Ishikawa (cell line): ENCODE data around the gene PLCD3.

Experiments used
- CEBPB ChIP-seq: IDR thresholded peaks from 2 replicates; pipeline ENCODE4 v1.6.1; 2012
- CREB1 ChIP-seq: IDR thresholded peaks from 2 replicates; pipeline ENCODE4 v1.6.1; 2012; ENCODE audit warnings: low read depth
- EGR1 ChIP-seq: IDR thresholded peaks from 2 replicates; pipeline ENCODE4 v1.6.1; 2012
- EP300 ChIP-seq: IDR thresholded peaks from 2 replicates; pipeline ENCODE4 v1.6.1; 2012; ENCODE audit warnings: borderline replicate concordance
- FOXM1 ChIP-seq: IDR thresholded peaks from 2 replicates; pipeline ENCODE4 v1.6.1; 2012; ENCODE audit warnings: low read depth, borderline replicate concordance
- NFIC ChIP-seq: IDR thresholded peaks from 2 replicates; pipeline ENCODE4 v1.6.1; 2012
- RAD21 ChIP-seq: IDR thresholded peaks from 2 replicates; pipeline ENCODE4 v1.6.1; 2012; ENCODE audit warnings: low read depth
- REST ChIP-seq: IDR thresholded peaks from 2 replicates; pipeline ENCODE4 v1.6.1; 2012; ENCODE audit warnings: low read depth, mild to moderate bottlenecking
- TAF1 ChIP-seq: IDR thresholded peaks from 2 replicates; pipeline ENCODE4 v1.6.1; 2012; ENCODE audit warnings: low read depth, mild to moderate bottlenecking
- TCF12 ChIP-seq: IDR thresholded peaks from 2 replicates; pipeline ENCODE4 v1.6.1; 2012; ENCODE audit warnings: low read depth
- TEAD4 ChIP-seq: IDR thresholded peaks from 2 replicates; pipeline ENCODE4 v1.6.1; 2012
- YY1 ChIP-seq: IDR thresholded peaks from 2 replicates; pipeline ENCODE4 v1.6.1; 2012; ENCODE audit warnings: low read depth
- ZBTB7A ChIP-seq: IDR thresholded peaks from 2 replicates; pipeline ENCODE4 v1.6.1; 2012; ENCODE audit warnings: low read depth
- TF ChIP-seq, protein P1 (sequence below): IDR thresholded peaks from 2 replicates; pipeline ENCODE4 v1.6.1; 2012
- TF ChIP-seq, protein P2 (sequence below): IDR thresholded peaks from 2 replicates; pipeline ENCODE4 v1.6.1; 2012

The PLCD3 gene

DNA sequence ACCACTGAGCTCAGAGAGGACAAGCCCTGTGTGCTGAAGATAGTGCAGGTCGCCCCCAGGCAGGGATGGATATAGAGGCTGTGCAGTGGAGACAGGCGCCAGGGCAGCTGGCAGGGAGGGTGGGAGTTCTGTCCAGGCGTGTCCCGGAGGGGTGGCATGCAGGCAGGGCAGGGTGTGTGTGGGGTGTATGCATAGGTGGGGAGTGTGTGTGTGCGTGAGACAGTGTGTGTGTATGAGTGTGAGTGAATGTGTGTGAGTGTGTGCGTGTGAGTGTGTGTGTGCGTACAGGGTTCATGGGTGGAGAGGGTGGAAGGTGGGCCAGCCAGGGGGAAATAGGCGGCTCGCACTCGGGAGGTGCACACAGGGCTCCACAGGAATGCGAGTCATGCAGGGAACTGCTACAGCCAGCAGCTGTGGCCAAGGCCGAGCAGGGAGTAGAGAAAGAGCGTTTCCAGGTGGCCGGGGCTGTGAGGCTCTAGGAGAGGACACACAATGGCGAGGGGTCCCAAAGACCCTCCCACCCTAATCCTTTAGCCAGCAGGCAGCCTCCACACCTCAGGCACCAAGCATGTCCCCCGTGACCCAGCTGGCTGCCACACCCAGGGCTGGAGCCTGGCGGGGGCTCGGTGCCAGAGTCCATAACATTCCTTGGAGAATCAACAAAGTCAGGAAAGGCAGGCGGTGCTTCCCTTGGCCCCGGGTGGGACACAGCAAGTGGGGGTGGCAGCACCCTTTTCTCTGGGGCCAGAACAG is 4.6 kb downstream of the PLCD3 start:
- TF ChIP-seq RAD21 (no peak), TEAD4 (peak; percentile 60), NFIC (peak; percentile 75), TAF1 (no peak), REST (no peak), TCF12 (peak; percentile 70; the same call in 1 of the 2 replicates), ZBTB7A (peak; percentile 91; the same call in 1 of the 2 replicates), EP300 (peak; percentile 44; the same call in 1 of the 2 replicates), YY1 (0 out of 2 replicates have a peak, but pooled peaks have one; percentile 16)
- TF ChIP-seq, protein P1, sequence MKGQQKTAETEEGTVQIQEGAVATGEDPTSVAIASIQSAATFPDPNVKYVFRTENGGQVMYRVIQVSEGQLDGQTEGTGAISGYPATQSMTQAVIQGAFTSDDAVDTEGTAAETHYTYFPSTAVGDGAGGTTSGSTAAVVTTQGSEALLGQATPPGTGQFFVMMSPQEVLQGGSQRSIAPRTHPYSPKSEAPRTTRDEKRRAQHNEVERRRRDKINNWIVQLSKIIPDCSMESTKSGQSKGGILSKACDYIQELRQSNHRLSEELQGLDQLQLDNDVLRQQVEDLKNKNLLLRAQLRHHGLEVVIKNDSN = peak; percentile 48
- TF ChIP-seq, protein P2, sequence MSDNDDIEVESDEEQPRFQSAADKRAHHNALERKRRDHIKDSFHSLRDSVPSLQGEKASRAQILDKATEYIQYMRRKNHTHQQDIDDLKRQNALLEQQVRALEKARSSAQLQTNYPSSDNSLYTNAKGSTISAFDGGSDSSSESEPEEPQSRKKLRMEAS = peak; percentile 11; the same call in 1 of the 2 replicates

- TF ChIP-seq, protein P1 = no peak
- TF ChIP-seq CREB1 (no peak), TAF1 (no peak), TEAD4 (no peak), ZBTB7A (no peak), REST (no peak), EGR1 (no peak), TCF12 (no peak), CEBPB (no peak), YY1 (no peak)
- TF ChIP-seq, protein P2 = no peak
Observed at GRCh38 chr17:45127207-45127547, 5.1 kb downstream of the PLCD3 start.

DNA sequence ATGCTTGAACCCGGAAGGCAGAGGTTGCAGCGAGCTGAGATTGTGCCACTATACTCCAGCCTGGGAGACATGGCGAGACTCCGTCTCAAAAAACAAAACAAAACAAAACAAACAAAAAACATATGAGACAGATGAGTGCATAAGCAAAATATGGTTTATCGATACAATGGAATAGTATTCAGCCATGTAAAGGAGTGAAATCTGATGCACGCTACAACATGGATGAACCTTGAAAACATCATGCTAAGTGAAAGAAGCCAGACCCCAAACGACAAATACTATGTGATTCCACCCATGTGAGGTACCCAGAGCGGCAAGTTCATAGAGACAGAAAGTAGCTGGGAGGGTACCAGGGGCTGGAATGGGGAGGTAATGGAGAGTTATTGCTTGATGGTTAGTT is 6.8 kb downstream of the PLCD3 start:
- TF ChIP-seq RAD21 (no peak), NFIC (no peak), EP300 (no peak), EGR1 (no peak), CEBPB (no peak), TEAD4 (no peak), FOXM1 (no peak), YY1 (no peak), CREB1 (no peak), REST (no peak)
- TF ChIP-seq, protein P2 = no peak

DNA sequence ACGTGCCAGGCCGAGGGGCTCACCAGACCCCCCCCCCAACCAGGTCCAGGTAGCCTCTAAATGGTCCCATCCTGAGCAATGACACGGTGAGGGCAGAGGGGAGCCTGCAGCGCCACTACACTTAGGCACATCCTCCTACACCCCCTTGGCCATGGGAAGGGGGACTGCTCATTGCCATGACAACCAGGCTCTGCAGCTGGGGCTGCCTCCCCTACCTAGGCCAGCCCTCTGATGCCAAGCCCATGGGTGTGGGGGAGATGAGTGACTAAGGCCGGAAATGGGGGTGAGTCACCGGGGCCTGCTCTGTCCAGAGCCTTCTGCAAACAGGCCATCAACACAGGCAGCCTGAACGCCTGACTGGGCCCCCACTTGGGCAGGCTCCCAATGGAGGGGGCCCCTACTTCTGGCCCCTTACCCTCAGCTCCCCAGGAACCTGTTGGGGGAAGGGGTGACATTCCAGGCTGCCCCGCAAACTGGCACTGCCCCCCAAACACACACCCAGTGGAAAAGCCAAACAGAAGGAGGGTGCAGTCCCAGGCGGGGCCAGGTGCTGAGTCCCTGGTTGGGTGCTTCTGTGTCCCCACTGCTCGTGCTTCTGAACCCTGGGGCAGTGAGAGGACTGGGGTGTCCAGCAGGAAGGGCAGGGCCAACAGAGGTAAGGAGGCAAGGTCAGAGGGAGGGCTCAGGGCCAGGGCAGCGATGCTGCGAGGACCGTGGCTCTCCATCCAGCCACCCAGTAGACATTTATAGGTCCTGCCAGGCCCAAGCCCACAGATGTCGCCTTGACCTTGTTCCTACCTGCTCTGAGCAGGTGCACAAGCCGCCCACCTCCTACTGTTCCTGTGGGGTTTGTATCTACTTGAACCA is 8.2 kb downstream of the PLCD3 start:
- TF ChIP-seq NFIC = peak; percentile 37; the same call in 1 of the 2 replicates
- TF ChIP-seq YY1 = peak; percentile 20; the same call in 1 of the 2 replicates
- TF ChIP-seq, protein P1 = no peak
- peak; percentile 58; the same call in 1 of the 2 replicates for TF ChIP-seq TCF12
- no peak for TF ChIP-seq CREB1
- peak; percentile 60; the same call in 1 of the 2 replicates for TF ChIP-seq EP300
- peak; percentile 81 for TF ChIP-seq ZBTB7A
